ENCODE measurements around the gene SIX5. TPM values are rescaled to one million over a fixed set of nuclear protein-coding genes. Genes with fewer than 3 reads are reported as not detected.
A peak's percentile ranks its signal among the peaks of the same experiment; 100 is the strongest.

Gene SIX5
- total and polyA plus RNA-seq, 9 of the 15 experiments (the other 6 are each of a cell fraction or from before 2014, with no cell fraction given), result 1.4 to 17.2 (median 7.4) TPM; not detected in 2

GRCh38 chr19:45770192-45771101 is 1.4 kb upstream of the SIX5 start:
- peak overlapping the region; percentile 53 to 89 for H3K9ac ChIP-seq (ENCODE audit: insufficient read depth in 1 of 2, low read depth in 2 of 2, low read length in 2 of 2)
- no peaks in the 10 kb centered on the region for H4K20me1 ChIP-seq (replicated peaks; ENCODE audit: control insufficient read depth, insufficient read depth, low read length)
- H3K4me3 ChIP-seq, result peak overlapping the region; percentile 56
- in situ Hi-C loops (cut with MboI), result no loop called here
- under 1% methylated on average over 60 of the region's 79 CpGs for WGBS (ENCODE audit: insufficient coverage, low coverage, missing lambda C conversion rate)
- H3K4me2 ChIP-seq (ENCODE audit: insufficient read depth, low read length), result peak overlapping the region; percentile 92
- peaks cover 14% of the 10 kb centered on the region; the same call in 1 of the 3 replicates for H3K36me3 ChIP-seq (ENCODE audit: control insufficient read depth, insufficient read depth, low read length)
- ChIA-PET CTCF (ENCODE audit: low intra/inter-chr PET ratio) (interaction anchor here (1.4 to 2.9 kb wide), 3 partner anchors 29 to 307 kb away, joined by 5 to 22 read pairs (median 14); no protein-coding TSS in a partner anchor), POLR2A (interaction anchor here (0.5 to 5.9 kb wide), 13 partner anchors 12 to 88 kb away, joined by 3 to 70 read pairs (median 4); partner anchors contain the start of genes DMPK, DMWD, QPCTL and SNRPD2)
- ATAC-seq (peak; percentile 87), FAIRE-seq (peak; percentile 99), DNase-seq (ENCODE audit: extremely low read depth in 1 of 4, low spot score in 3 of 4) (peak; percentile 93 to 99 (median 96))
- no TSS peak for BruUV-seq (replicated peaks)
- intact Hi-C loops (cut with micrococcal nuclease), result loop anchor here (1.0 kb wide), 2 partner anchors 29 to 53 kb away; no protein-coding TSS in a partner anchor
- H3K4me1 ChIP-seq (replicated peaks in 1 of 2; ENCODE audit: control insufficient read depth in 2 of 2, insufficient read depth in 2 of 2, low read length in 2 of 2), result peaks cover 10 to 69% of the 10 kb centered on the region in 2 experiments; a peak in 4 of 5 replicates
- peak overlapping the region; percentile 75 for H3K27ac ChIP-seq (ENCODE audit: extremely low read depth, low read depth, low read length)
- H2AFZ ChIP-seq (ENCODE audit: low read depth, low read length), result peak overlapping the region; percentile 72
- no peaks in the 10 kb centered on the region for H3K27me3 ChIP-seq (ENCODE audit: control insufficient read depth in 2 of 2, insufficient read depth in 2 of 2, low read length in 2 of 2)
- no peaks in the 10 kb centered on the region for H3K9me1 ChIP-seq (ENCODE audit: control insufficient read depth, insufficient read depth, low read length)
- no peaks in the 10 kb centered on the region for H3K9me3 ChIP-seq (replicated peaks; ENCODE audit: control insufficient read depth, insufficient read depth, low read depth, low read length)
- peaks cover 17% of the 10 kb centered on the region; the same call in 2 of the 3 replicates for H3K79me2 ChIP-seq (ENCODE audit: control insufficient read depth, insufficient read depth, low read length)
- no peak for TF ChIP-seq NR0B1 (IDR thresholded peaks at IDR 0.05; ENCODE audit: partially characterized antibody)
- TF ChIP-seq ID3 (CRISPR knock-in tag; IDR thresholded peaks at IDR 0.05), result no peak
- TF ChIP-seq ID3 (tag; IDR thresholded peaks at IDR 0.05), result no peak
- peak; percentile 75; the same call in 1 of the 2 replicates for TF ChIP-seq MXI1 (IDR thresholded peaks at IDR 0.05; ENCODE audit: low read depth, low read length)
- no peak for TF ChIP-seq MTA1 (IDR thresholded peaks at IDR 0.05; ENCODE audit: borderline replicate concordance)
- no peak for TF ChIP-seq SIX5 (IDR thresholded peaks at IDR 0.05; ENCODE audit: borderline replicate concordance in 1 of 2, insufficient read depth in 1 of 2, low read depth in 1 of 2, low read length in 2 of 2)
- 0 out of 2 replicates have a peak, but pooled peaks have one; percentile 34 for TF ChIP-seq TCF3 (CRISPR knock-in tag; IDR thresholded peaks at IDR 0.05)
- peak; percentile 86; the same call in 1 of the 2 replicates for TF ChIP-seq XRCC5 (IDR thresholded peaks at IDR 0.05; ENCODE audit: low read depth, low read length)
- TF ChIP-seq PKNOX1 (IDR thresholded peaks at IDR 0.05), result peak; percentile 96
- no peak; the same call in 1 of the 2 replicates for TF ChIP-seq ARID1B (IDR thresholded peaks at IDR 0.05)
- no peak for TF ChIP-seq BRD4 (IDR thresholded peaks at IDR 0.05)
- 0 out of 2 replicates have a peak, but pooled peaks have one; percentile 22 for TF ChIP-seq DEAF1 (CRISPR knock-in tag; IDR thresholded peaks at IDR 0.05)
- TF ChIP-seq RAD51 (IDR thresholded peaks at IDR 0.05; ENCODE audit: borderline replicate concordance, low read depth), result no peak; the same call in 1 of the 2 replicates
- no peak; the same call in 1 of the 2 replicates for TF ChIP-seq GABPA (tag; conservative IDR thresholded peaks at IDR 0.05; ENCODE audit: low read depth)
- TF ChIP-seq SIRT6 (IDR thresholded peaks at IDR 0.05; ENCODE audit: low read depth, low read length), result no peak
- 0 out of 2 replicates have a peak, but pooled peaks have one; percentile 3 for TF ChIP-seq FOSL1 (tag; conservative IDR thresholded peaks at IDR 0.05)
